MV-4-11 (cell line): ENCODE measurements around the gene NUDCD3.

Source experiments
- DNase-seq: peaks from one replicate; lab custom pipeline; 2025; lab: John Stamatoyannopoulos, UW

NUDCD3 gene

GRCh38 chr7:44382459-44383265 lies 107.8 kb downstream of the NUDCD3 start:
- DNase-seq: no peak

DNA sequence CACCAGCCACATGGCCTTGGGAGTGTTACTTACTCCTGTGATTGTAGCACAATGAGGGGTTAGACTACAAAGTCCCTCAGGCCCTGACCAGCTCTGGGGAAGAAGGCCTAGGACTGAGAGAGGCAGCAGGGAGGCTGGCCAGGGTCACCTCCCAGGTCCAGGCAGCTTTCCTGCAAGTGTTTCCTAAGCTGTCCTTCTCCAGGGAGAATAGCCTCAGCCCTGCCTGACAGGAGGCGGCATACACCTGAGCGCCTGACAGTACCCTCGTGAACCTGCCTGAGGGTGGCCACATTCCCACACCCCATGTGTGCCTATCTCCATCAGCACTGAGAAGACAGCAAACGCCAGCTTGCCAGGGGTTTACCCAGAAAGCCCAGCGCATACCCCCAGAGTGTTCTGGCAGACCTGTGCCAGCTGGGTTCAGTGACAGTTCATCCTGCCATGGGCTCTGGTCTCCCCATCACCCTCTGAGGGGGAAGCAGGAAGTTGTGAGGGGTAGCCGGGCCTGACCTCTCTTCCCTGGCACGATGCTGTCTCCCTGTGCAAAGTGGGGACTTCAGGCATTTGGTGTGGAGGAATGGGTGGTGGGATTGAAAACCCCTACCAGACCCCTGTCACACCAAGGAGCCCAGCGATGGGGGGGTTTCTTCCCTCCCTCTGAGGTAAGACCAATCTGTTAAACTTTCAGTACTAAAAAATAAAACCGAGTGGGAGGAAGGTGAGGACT lies 108.8 kb downstream of the NUDCD3 start:
- DNase-seq: no peak

DNA sequence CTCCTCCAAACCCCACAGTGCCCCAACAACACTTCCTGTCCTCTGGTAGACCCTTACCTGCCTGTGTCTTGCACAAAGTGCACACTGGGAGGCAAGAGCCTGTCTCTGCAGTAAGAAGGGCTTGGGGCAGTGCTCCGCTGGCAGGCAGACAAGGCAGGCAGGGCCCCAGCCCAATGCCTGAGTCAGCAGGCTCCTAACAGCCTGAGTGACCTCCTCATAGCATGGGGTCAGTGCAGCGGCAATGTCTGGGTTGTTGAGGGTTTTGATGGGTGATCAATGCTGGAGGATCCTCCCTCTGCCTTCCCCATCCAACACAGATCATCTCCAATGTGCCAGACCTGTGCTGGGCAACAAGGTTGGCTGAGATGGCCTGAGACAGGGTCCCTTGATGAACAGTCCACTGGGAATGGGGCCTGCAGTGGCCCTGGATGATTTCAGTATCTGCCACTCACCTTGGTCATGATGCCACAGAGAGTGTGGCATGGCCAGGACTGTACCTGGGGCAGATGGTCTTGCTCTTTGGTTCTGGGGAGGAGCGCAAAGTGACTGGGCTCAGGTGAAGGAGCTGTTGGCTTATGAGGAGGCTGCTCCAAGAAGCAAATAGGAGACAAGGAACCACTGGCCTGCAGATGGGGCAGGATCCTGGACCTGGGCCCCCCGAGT lies 109.5 kb downstream of the NUDCD3 start:
- no peak for DNase-seq

GRCh38 chr7:44380189-44380830 lies 110.1 kb downstream of the NUDCD3 start:
- DNase-seq: no peak

GRCh38 chr7:44379366-44380188 lies 110.9 kb downstream of the NUDCD3 start:
- no peak for DNase-seq

GRCh38 chr7:44378744-44379143 lies 111.7 kb downstream of the NUDCD3 start:
- DNase-seq: no peak

GRCh38 chr7:44377681-44378421 lies 112.6 kb downstream of the NUDCD3 start:
- DNase-seq: peak; percentile 89

DNA sequence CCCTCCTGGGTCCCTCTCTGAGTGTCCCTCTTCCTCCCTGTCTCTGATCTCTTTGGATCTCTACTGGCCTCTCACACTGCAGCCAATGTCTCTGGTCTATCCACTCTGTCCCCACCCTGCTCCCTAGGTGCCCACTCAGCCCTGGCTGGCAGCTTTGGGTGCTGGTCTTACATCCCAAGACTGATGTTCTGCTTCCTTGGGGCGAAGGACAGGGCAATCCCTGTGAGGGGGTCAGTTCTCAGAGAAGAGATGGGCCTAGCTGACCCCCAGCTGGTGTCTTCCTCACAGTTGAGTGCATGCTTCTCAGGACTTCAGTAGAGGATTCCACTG lies 113.4 kb downstream of the NUDCD3 start:
- no peak for DNase-seq

- DNase-seq: no peak
Observed at GRCh38 chr7:44376429-44377133, 113.9 kb downstream of the NUDCD3 start.

- DNase-seq: no peak
Observed at GRCh38 chr7:44375926-44376342, 114.5 kb downstream of the NUDCD3 start.

- DNase-seq: no peak
Observed at GRCh38 chr7:44375236-44375699, 115.2 kb downstream of the NUDCD3 start.

DNA sequence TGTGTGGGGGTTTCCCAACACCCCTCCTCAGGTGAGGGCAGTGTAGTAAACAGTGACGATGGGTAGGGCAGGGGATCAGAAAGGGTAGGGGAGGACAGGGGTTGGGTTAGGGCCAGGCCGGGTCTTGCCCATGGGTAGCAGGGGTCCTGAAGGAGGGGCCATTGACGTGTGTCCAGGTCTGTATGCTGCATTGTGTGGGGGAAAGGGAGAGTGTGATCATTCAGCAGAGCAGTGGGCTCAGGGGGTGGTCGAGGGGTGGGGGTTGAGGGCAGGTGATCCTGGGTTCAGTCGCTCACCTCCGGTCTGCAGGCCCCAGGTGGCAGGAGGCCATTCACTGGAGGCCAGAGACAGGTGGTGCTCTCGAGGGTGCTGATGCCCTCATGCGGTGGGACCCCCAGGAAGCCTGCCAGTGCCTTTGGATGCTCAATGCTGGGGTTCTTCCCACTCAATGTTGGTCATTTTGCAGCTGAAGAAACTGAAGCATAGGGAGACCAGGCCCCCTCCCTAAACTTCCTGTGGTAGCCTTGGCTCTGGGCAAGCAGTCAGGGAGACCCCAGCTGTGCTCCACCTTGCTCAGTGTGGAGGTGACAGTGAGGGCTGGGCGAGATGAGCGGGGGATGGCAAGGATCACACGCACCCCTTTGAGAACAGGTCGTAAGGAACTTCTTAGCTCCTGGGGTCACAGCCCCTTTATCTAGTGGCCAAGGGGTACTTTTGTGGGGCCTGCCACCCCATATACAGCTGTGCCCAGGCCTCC lies 116.3 kb downstream of the NUDCD3 start:
- DNase-seq: no peak

DNA sequence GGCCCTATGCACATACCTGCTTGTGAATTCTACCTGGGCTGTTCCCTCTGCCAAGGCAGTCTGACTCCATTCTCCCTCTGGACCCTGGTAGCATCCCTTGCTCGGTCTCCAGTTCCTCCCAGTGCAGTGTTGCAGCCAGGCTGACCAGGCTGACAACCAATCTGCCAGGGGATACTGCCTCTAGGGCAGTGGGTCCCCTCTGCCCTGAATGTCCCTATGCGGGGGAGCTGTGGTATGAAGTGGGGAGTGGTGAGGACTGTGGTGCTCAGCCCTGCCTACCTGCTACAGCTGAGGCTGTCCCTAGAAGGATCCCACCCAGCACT lies 117.1 kb downstream of the NUDCD3 start:
- DNase-seq: no peak

- no peak for DNase-seq
Observed at GRCh38 chr7:44372560-44373417, 117.7 kb downstream of the NUDCD3 start.

- no peak for DNase-seq
Observed at GRCh38 chr7:44368885-44369284, 121.6 kb downstream of the NUDCD3 start.

DNA sequence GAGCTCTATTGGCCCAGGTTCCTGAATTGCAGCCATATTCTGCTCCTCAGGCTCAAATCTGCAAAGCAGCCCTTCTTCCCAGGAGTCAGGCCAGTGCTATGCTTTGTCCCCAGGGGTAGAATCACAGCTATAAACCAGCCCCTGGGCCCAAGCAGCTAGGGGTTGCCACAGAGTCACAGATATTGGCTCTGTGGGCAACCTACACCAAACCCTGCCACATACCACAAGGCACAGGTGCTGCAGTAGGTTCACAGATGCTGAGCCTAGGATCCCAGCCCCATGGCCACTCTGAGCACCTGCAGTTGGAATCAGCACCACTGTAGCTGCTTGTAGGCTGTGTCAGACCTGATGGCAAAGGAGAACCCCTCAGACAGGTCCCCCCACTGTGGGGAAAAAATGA lies 122.0 kb downstream of the NUDCD3 start:
- DNase-seq: no peak

GRCh38 chr7:44367475-44368043 lies 122.9 kb downstream of the NUDCD3 start:
- no peak for DNase-seq

DNA sequence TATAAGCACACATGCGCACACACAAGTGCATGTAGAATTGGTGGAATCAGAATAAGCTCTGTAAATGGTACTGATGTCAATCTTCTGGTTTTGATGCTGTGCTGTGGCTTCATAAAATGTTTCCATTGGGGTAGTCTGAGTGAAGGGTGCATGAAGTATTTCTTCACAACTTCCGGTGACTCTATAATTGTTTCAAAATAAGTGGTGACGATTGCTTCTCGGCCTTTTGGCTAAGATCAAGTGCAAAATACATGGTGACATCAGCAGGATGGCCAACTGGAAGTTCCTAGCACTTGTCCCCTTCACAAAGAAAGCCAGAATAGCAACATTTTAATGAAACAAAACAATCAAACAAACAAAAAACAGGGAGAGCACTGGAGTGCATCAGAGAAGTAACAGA lies 123.5 kb downstream of the NUDCD3 start:
- DNase-seq: peak; percentile 72
